ENCODE results near the gene CCDC97. TPM values are rescaled to one million over a fixed set of nuclear protein-coding genes. Genes with fewer than 3 reads are reported as not detected.

The CCDC97 gene
- total and polyA plus RNA-seq, 2 of the 8 experiments (the other 6 are each of a cell fraction or from before 2014, with no cell fraction given) = 19.8 to 27.1 TPM

GRCh38 chr19:41363371-41363752 is 53.4 kb downstream of the CCDC97 start (continued):
- TF ChIP-seq NANOG (IDR thresholded peaks at IDR 0.05; ENCODE audit: insufficient read depth, low read depth, low read length, poor library complexity, severe bottlenecking) (no peak), SP4 (IDR thresholded peaks at IDR 0.05; ENCODE audit: low read length) (no peak), HDAC6 (IDR thresholded peaks at IDR 0.05; ENCODE audit: low read depth, low read length) (no peak), EZH2 (IDR thresholded peaks at IDR 0.05; ENCODE audit: low read depth, low read length, severe bottlenecking) (no peak), NRF1 (IDR thresholded peaks at IDR 0.05; ENCODE audit: low read depth, low read length) (no peak)

Data from H1 (cell line).